ENCODE measurements around the gene SCMH1.

DNA sequence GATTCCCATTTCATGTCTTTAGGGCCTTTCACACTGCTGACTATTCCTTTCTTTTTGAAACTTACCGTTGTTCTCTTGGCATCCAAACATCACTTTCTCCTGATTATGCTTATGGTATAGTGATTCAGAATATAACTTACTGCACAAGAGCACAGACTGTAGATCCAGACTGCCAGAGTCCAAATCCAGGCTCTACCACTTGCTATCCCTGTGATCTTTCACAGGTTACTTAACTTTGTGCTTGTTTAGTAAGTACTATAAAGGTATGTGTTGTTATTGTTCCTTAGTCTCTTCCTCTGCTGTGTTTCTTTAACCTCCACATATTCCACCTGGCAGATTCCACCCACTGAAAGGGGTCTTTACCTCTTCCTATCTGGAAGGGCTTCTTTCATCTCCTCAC lies 8.4 kb downstream of the SCMH1 start:
- TF ChIP-seq, protein P1, sequence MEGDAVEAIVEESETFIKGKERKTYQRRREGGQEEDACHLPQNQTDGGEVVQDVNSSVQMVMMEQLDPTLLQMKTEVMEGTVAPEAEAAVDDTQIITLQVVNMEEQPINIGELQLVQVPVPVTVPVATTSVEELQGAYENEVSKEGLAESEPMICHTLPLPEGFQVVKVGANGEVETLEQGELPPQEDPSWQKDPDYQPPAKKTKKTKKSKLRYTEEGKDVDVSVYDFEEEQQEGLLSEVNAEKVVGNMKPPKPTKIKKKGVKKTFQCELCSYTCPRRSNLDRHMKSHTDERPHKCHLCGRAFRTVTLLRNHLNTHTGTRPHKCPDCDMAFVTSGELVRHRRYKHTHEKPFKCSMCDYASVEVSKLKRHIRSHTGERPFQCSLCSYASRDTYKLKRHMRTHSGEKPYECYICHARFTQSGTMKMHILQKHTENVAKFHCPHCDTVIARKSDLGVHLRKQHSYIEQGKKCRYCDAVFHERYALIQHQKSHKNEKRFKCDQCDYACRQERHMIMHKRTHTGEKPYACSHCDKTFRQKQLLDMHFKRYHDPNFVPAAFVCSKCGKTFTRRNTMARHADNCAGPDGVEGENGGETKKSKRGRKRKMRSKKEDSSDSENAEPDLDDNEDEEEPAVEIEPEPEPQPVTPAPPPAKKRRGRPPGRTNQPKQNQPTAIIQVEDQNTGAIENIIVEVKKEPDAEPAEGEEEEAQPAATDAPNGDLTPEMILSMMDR (conservative IDR thresholded peaks at IDR 0.05; ENCODE audit: low read length), result no peak
- no peak for TF ChIP-seq EZH2phosphoT487 (IDR thresholded peaks at IDR 0.05; ENCODE audit: borderline replicate concordance, low read depth, low read length)

All from OCI-LY7 (cell line).